Neural progenitor cell (in vitro differentiated cells): Measurements from ENCODE around the gene OR2M2. TPM values are rescaled to one million over a fixed set of nuclear protein-coding genes. Genes with fewer than 3 reads are reported as not detected.

Experiments
- DNase-seq: peaks from one replicate; pipeline ENCODE4 v3.0.0-alpha.2; 2016; ENCODE audit warnings: low spot score
- H2AFZ ChIP-seq: fragments of 200-600 bp; sonication (generic); replicated peaks from 2 replicates; pipeline ENCODE4 v1.6.1; 2016; ENCODE audit warnings: antibody characterized with exemption
- H3F3A ChIP-seq: fragments of 200-600 bp; sonication (generic); 2 replicates; pipeline ENCODE4 v1.6.1; 2016; ENCODE audit warnings: antibody characterized with exemption, low read depth
- H3K27ac ChIP-seq: fragments of 200-600 bp; sonication (generic); 2 replicates; pipeline ENCODE4 v1.5.1; 2016; ENCODE audit warnings: mild to moderate bottlenecking
- H3K27me3 ChIP-seq: fragments of 200-600 bp; sonication (generic); 2 replicates; pipeline ENCODE4 v1.6.1; 2016; ENCODE audit warnings: mild to moderate bottlenecking, moderate library complexity
- H3K36me3 ChIP-seq: fragments of 200-600 bp; sonication (generic); 2 replicates; pipeline ENCODE4 v1.5.1; 2016
- H3K4me1 ChIP-seq: fragments of 200-600 bp; sonication (generic); 2 replicates; pipeline ENCODE4 v1.6.1; 2016; ENCODE audit warnings: mixed run types
- H3K4me2 ChIP-seq: fragments of 200-600 bp; sonication (generic); 2 replicates; pipeline ENCODE4 v1.6.1; 2016
- H3K4me3 ChIP-seq: fragments of 200-600 bp; sonication (generic); 2 replicates; pipeline ENCODE4 v1.5.1; 2016
- H3K79me2 ChIP-seq: fragments of 200-600 bp; sonication (generic); 2 replicates; pipeline ENCODE4 v1.6.1; 2016; ENCODE audit warnings: low read depth
- H3K9ac ChIP-seq: fragments of 200-600 bp; sonication (generic); 2 replicates; pipeline ENCODE4 v1.6.1; 2016
- H3K9me3 ChIP-seq: fragments of 200-600 bp; sonication (generic); 2 replicates; pipeline ENCODE4 v1.5.1; 2016; ENCODE audit warnings: low read depth
- H4K20me1 ChIP-seq: fragments of 200-600 bp; sonication (generic); 2 replicates; pipeline ENCODE4 v1.6.1; 2016; ENCODE audit warnings: low read depth
- H3K27ac Mint-ChIP-seq: 3 replicates; pipeline ENCODE4 v1.8.0; 2021; ENCODE audit warnings: mixed read lengths
- H3K27me3 Mint-ChIP-seq: 2 replicates; pipeline ENCODE4 v1.8.0; 2022; ENCODE audit warnings: low read depth, mild to moderate bottlenecking, inconsistent platforms, moderate library complexity, mixed read lengths; ENCODE audit not compliant: insufficient read depth
- H3K36me3 Mint-ChIP-seq: 3 replicates; pipeline ENCODE4 v1.8.0; 2021; ENCODE audit warnings: mixed read lengths
- H3K4me1 Mint-ChIP-seq: 3 replicates; pipeline ENCODE4 v1.8.0; 2021; ENCODE audit warnings: mixed read lengths
- H3K4me3 Mint-ChIP-seq: 3 replicates; pipeline ENCODE4 v1.8.0; 2021; ENCODE audit warnings: mild to moderate bottlenecking, moderate library complexity, mixed read lengths
- H3K9me3 Mint-ChIP-seq: 3 replicates; pipeline ENCODE4 v1.8.0; 2020; ENCODE audit warnings: mixed read lengths
- EZH2 ChIP-seq: fragments of 200-600 bp; sonication (generic); IDR thresholded peaks from 2 replicates; pipeline ENCODE4 v1.6.1; 2017; ENCODE audit warnings: antibody characterized with exemption, mild to moderate bottlenecking, moderate library complexity
- EZH2phosphoT487 ChIP-seq: fragments of 200-600 bp; sonication (generic); IDR thresholded peaks from 2 replicates; pipeline ENCODE4 v1.6.1; 2017; ENCODE audit warnings: antibody characterized with exemption
- total RNA-seq: library from RNA; depleted of rRNA; stranded (reverse); fragments of >200 nt; gene quantifications from 2 replicates; pipeline ENCODE4 v1.2.3, GENCODE V29; 2015; ENCODE audit warnings: low replicate concordance
- TF ChIP-seq, protein P1 (sequence below): fragments of 200-600 bp; sonication (generic); IDR thresholded peaks from 2 replicates; pipeline ENCODE4 v1.5.1; 2017; ENCODE audit warnings: antibody characterized with exemption, mild to moderate bottlenecking

OR2M2 gene
- total RNA-seq, 1 donor from 2014 or later, result not detected

- H3K9me3 Mint-ChIP-seq, result peaks cover 31% of the 10 kb centered on the region
- Histone ChIP-seq H3K79me2 (no peaks in the 10 kb centered on the region), H3K9ac (no peak overlapping the region), H3K9me3 (peaks cover 46% of the 10 kb centered on the region), H3K4me1 (no peaks in the 10 kb centered on the region), H3F3A (no peaks in the 10 kb centered on the region), H2AFZ (no peak overlapping the region), H3K4me2 (no peak overlapping the region), H3K27me3 (no peaks in the 10 kb centered on the region), H4K20me1 (no peaks in the 10 kb centered on the region), H3K4me3 (no peak overlapping the region), H3K27ac (no peak overlapping the region), H3K36me3 (no peaks in the 10 kb centered on the region)
- H3K27me3 Mint-ChIP-seq, result peaks cover 2% of the 10 kb centered on the region
- TF ChIP-seq, protein P1, sequence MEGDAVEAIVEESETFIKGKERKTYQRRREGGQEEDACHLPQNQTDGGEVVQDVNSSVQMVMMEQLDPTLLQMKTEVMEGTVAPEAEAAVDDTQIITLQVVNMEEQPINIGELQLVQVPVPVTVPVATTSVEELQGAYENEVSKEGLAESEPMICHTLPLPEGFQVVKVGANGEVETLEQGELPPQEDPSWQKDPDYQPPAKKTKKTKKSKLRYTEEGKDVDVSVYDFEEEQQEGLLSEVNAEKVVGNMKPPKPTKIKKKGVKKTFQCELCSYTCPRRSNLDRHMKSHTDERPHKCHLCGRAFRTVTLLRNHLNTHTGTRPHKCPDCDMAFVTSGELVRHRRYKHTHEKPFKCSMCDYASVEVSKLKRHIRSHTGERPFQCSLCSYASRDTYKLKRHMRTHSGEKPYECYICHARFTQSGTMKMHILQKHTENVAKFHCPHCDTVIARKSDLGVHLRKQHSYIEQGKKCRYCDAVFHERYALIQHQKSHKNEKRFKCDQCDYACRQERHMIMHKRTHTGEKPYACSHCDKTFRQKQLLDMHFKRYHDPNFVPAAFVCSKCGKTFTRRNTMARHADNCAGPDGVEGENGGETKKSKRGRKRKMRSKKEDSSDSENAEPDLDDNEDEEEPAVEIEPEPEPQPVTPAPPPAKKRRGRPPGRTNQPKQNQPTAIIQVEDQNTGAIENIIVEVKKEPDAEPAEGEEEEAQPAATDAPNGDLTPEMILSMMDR, result no peak
- TF ChIP-seq EZH2phosphoT487, result no peak
- TF ChIP-seq EZH2, result no peak
- no peak overlapping the region for H3K4me3 Mint-ChIP-seq
- H3K4me1 Mint-ChIP-seq, result no peaks in the 10 kb centered on the region
- DNase-seq, result no peak
- no peak overlapping the region for H3K27ac Mint-ChIP-seq
- no peaks in the 10 kb centered on the region for H3K36me3 Mint-ChIP-seq
Observed at GRCh38 chr1:248225537-248225936, 50.9 kb downstream of the OR2M2 start.

- H3F3A ChIP-seq, result no peaks in the 10 kb centered on the region
Observed at GRCh38 chr1:248229360-248229908, 54.8 kb downstream of the OR2M2 start.

More at GRCh38 chr1:248229360-248229908, 54.8 kb downstream of the OR2M2 start:
- Histone ChIP-seq H3K4me2 (no peak overlapping the region), H3K9me3 (peaks cover 51% of the 10 kb centered on the region), H3K36me3 (no peaks in the 10 kb centered on the region), H3K79me2 (no peaks in the 10 kb centered on the region), H3K27me3 (no peaks in the 10 kb centered on the region), H3K9ac (no peak overlapping the region), H3K4me1 (no peaks in the 10 kb centered on the region), H3K4me3 (no peak overlapping the region), H3K27ac (no peak overlapping the region), H2AFZ (no peak overlapping the region), H4K20me1 (no peaks in the 10 kb centered on the region)
- Mint-ChIP-seq H3K36me3 (no peaks in the 10 kb centered on the region), H3K27me3 (peaks cover 2% of the 10 kb centered on the region), H3K4me3 (no peak overlapping the region), H3K4me1 (no peaks in the 10 kb centered on the region), H3K27ac (no peak overlapping the region), H3K9me3 (peaks cover 30% of the 10 kb centered on the region)
- TF ChIP-seq, protein P1, result no peak
- TF ChIP-seq EZH2phosphoT487, result no peak
- TF ChIP-seq EZH2, result no peak
- DNase-seq, result no peak

Other genes starting within 250 kb of the OR2M2 start
- not detected in 2 replicates for gene OR2AJ1, start 249.9 kb upstream of the OR2M2 start, total RNA-seq
- not detected in 2 replicates for gene OR2L8, start 226.0 kb upstream of the OR2M2 start, total RNA-seq
- gene OR2AK2, start 209.6 kb upstream of the OR2M2 start, total RNA-seq, result not detected in 2 replicates
- gene OR2L5, start 161.2 kb upstream of the OR2M2 start, total RNA-seq, result not detected in 2 replicates
- not detected in 2 replicates for gene OR2L2, start 144.8 kb upstream of the OR2M2 start, total RNA-seq
- not detected in 2 replicates for gene OR2L3, start 128.0 kb upstream of the OR2M2 start, total RNA-seq
- not detected in 2 replicates for gene OR2L13, start 79.6 kb upstream of the OR2M2 start, total RNA-seq
- not detected in 2 replicates for gene OR2M5, start 29.7 kb upstream of the OR2M2 start, total RNA-seq
- gene OR2M3, start 22.4 kb downstream of the OR2M2 start, total RNA-seq, result not detected in 2 replicates
- gene OR2M4, start 56.6 kb downstream of the OR2M2 start, total RNA-seq, result not detected in 2 replicates
- not detected in 2 replicates for gene OR2T33, start 103.2 kb downstream of the OR2M2 start, total RNA-seq
- gene OR2T12, start 128.6 kb downstream of the OR2M2 start, total RNA-seq, result not detected in 2 replicates
- not detected in 2 replicates for gene OR2M7, start 149.7 kb downstream of the OR2M2 start, total RNA-seq
- not detected in 2 replicates for gene OR14C36, start 174.0 kb downstream of the OR2M2 start, total RNA-seq
- not detected in 2 replicates for gene OR2T4, start 186.8 kb downstream of the OR2M2 start, total RNA-seq
- gene OR2T6, start 200.9 kb downstream of the OR2M2 start, total RNA-seq, result not detected in 2 replicates
- not detected in 2 replicates for gene OR2T1, start 228.2 kb downstream of the OR2M2 start, total RNA-seq